ENCODE data around the gene ZNF563. TPM values are rescaled to one million over a fixed set of nuclear protein-coding genes. Genes with fewer than 3 reads are reported as not detected.

Gene ZNF563
- total and polyA plus RNA-seq, 2 experiments from 2014 or later = 3.1 to 3.2 TPM

- ATAC-seq (no peak), DNase-seq (ENCODE audit: low spot score) (no peak)
- H3K36me3 Mint-ChIP-seq (ENCODE audit: low read depth) = peaks cover 36% of the 10 kb centered on the region
- Histone ChIP-seq H3K27ac (ENCODE audit: low read depth) (no peak overlapping the region), H3K4me1 (ENCODE audit: insufficient read depth) (no peaks in the 10 kb centered on the region), H3F3A (replicated peaks; ENCODE audit: low read depth) (no peaks in the 10 kb centered on the region), H3K36me3 (ENCODE audit: insufficient read depth) (peaks cover 23% of the 10 kb centered on the region), H3K79me2 (replicated peaks; ENCODE audit: insufficient read depth) (no peaks in the 10 kb centered on the region), H3K4me2 (no peak overlapping the region), H3K9me2 (ENCODE audit: insufficient read depth) (no peaks in the 10 kb centered on the region; the same call in 1 of the 2 replicates), H3K27me3 (ENCODE audit: insufficient read depth) (no peaks in the 10 kb centered on the region), H3K4me3 (no peak overlapping the region), H4K20me1 (replicated peaks; ENCODE audit: insufficient read depth) (no peaks in the 10 kb centered on the region), H2AFZ (no peak overlapping the region)
- H3K9me3 Mint-ChIP-seq = peaks cover 86% of the 10 kb centered on the region
- no peaks in the 10 kb centered on the region for H3K27me3 Mint-ChIP-seq (ENCODE audit: insufficient read depth, low read depth, poor library complexity)
- no peaks in the 10 kb centered on the region for H3K4me1 Mint-ChIP-seq
- H3K27ac Mint-ChIP-seq = no peak overlapping the region
- no peak overlapping the region for H3K4me3 Mint-ChIP-seq
- no peak for TF ChIP-seq CREB1 (CRISPR knock-in tag; IDR thresholded peaks at IDR 0.05; ENCODE audit: low read depth)
- no peak for TF ChIP-seq STAT1 (IDR thresholded peaks at IDR 0.05; ENCODE audit: unreplicated experiment)
- no peak for TF ChIP-seq EZH2phosphoT487 (IDR thresholded peaks at IDR 0.05; ENCODE audit: unreplicated experiment)
- no peak for TF ChIP-seq POLR2AphosphoS5 (IDR thresholded peaks at IDR 0.05; ENCODE audit: low read depth)
- TF ChIP-seq JUNB (IDR thresholded peaks at IDR 0.05; ENCODE audit: unreplicated experiment) = no peak
- no peak for TF ChIP-seq ZNF462 (CRISPR knock-in tag; IDR thresholded peaks at IDR 0.05)
- no peak for TF ChIP-seq ZNF114 (CRISPR knock-in tag; IDR thresholded peaks at IDR 0.05)
- TF ChIP-seq EZH2 (IDR thresholded peaks at IDR 0.05; ENCODE audit: low read depth, unreplicated experiment) = no peak
- TF ChIP-seq REST (IDR thresholded peaks at IDR 0.05; ENCODE audit: unreplicated experiment) = no peak
- TF ChIP-seq NANOG (IDR thresholded peaks at IDR 0.05; ENCODE audit: borderline replicate concordance) = no peak
- no peak for TF ChIP-seq CTCF (conservative IDR thresholded peaks at IDR 0.05; ENCODE audit: low read depth in 2 of 2)
- TF ChIP-seq ZNF331 (CRISPR knock-in tag; IDR thresholded peaks at IDR 0.05; ENCODE audit: low read depth) = no peak
- TF ChIP-seq ETS1 (IDR thresholded peaks at IDR 0.05) = no peak
These were observed 14.5 kb downstream of the ZNF563 start for GRCh38 chr19:12318782-12319413.

Measured in GM23338 (cell line).